ENCODE results near the gene KMT2D.

Gene KMT2D

GRCh38 chr12:49105504-49106084, 45.0 kb upstream of the KMT2D start:
- Histone ChIP-seq H3K4me1 (ENCODE audit: insufficient read depth, low read length) (peaks cover 19% of the 10 kb centered on the region), H3K27ac (ENCODE audit: low read length) (no peak overlapping the region)

GRCh38 chr12:49104822-49105221, 44.2 kb upstream of the KMT2D start:
- Histone ChIP-seq H4K20me1 (ENCODE audit: insufficient read depth, low read length) (peaks cover 38% of the 10 kb centered on the region), H3K4me1 (ENCODE audit: insufficient read depth, low read length) (peaks cover 17% of the 10 kb centered on the region), H3K27me3 (ENCODE audit: insufficient read depth, low read length, poor library complexity) (no peaks in the 10 kb centered on the region), H3K4me3 (ENCODE audit: low read depth in 1 of 2, low read length in 2 of 2) (no peak overlapping the region), H3K9ac (ENCODE audit: low read depth, low read length) (no peak overlapping the region), H3K4me2 (ENCODE audit: insufficient read depth, low read length) (no peak overlapping the region), H3K9me3 (ENCODE audit: insufficient read depth, low read length, severe bottlenecking) (no peaks in the 10 kb centered on the region), H3K27ac (ENCODE audit: low read length) (no peak overlapping the region), H3K79me2 (ENCODE audit: insufficient read depth, low read length) (peaks cover 42% of the 10 kb centered on the region), H2AFZ (ENCODE audit: low read depth, low read length) (no peak overlapping the region), H3K36me3 (ENCODE audit: insufficient read depth, low read length) (peaks cover 77% of the 10 kb centered on the region)
- TF ChIP-seq CTCF (IDR thresholded peaks at IDR 0.05; ENCODE audit: borderline replicate concordance, extremely low read depth, low read length, poor library complexity, severe bottlenecking): no peak
- ATAC-seq (ENCODE audit: insufficient read depth, low read depth) (no peak), DNase-seq (no peak)

More at GRCh38 chr12:49105504-49106084, 45.0 kb upstream of the KMT2D start:
- Histone ChIP-seq H3K27me3 (ENCODE audit: insufficient read depth, low read length, poor library complexity) (no peaks in the 10 kb centered on the region), H3K4me3 (ENCODE audit: low read depth in 1 of 2, low read length in 2 of 2) (no peak overlapping the region), H3K9ac (ENCODE audit: low read depth, low read length) (no peak overlapping the region), H3K4me2 (ENCODE audit: insufficient read depth, low read length) (no peak overlapping the region), H3K9me3 (ENCODE audit: insufficient read depth, low read length, severe bottlenecking) (no peaks in the 10 kb centered on the region), H3K36me3 (ENCODE audit: insufficient read depth, low read length) (peaks cover 72% of the 10 kb centered on the region), H2AFZ (ENCODE audit: low read depth, low read length) (no peak overlapping the region), H3K79me2 (ENCODE audit: insufficient read depth, low read length) (peaks cover 49% of the 10 kb centered on the region), H4K20me1 (ENCODE audit: insufficient read depth, low read length) (peaks cover 38% of the 10 kb centered on the region)
- ATAC-seq (ENCODE audit: insufficient read depth, low read depth) (no peak), DNase-seq (no peak)
- TF ChIP-seq CTCF (IDR thresholded peaks at IDR 0.05; ENCODE audit: borderline replicate concordance, extremely low read depth, low read length, poor library complexity, severe bottlenecking) (no peak), EZH2 (IDR thresholded peaks at IDR 0.05; ENCODE audit: borderline replicate concordance, low read depth, low read length, severe bottlenecking) (no peak)

- Histone ChIP-seq H3K79me2 (ENCODE audit: insufficient read depth, low read length) (peaks cover 10% of the 10 kb centered on the region), H3K4me1 (ENCODE audit: insufficient read depth, low read length) (no peaks in the 10 kb centered on the region), H3K36me3 (ENCODE audit: insufficient read depth, low read length) (peaks cover 78% of the 10 kb centered on the region), H3K4me2 (ENCODE audit: insufficient read depth, low read length) (no peak overlapping the region), H3K27ac (ENCODE audit: low read length) (no peak overlapping the region), H3K9me3 (ENCODE audit: insufficient read depth, low read length, severe bottlenecking) (no peaks in the 10 kb centered on the region), H3K4me3 (ENCODE audit: low read depth in 1 of 2, low read length in 2 of 2) (no peak overlapping the region), H4K20me1 (ENCODE audit: insufficient read depth, low read length) (peaks cover 18% of the 10 kb centered on the region), H2AFZ (ENCODE audit: low read depth, low read length) (no peak overlapping the region), H3K9ac (ENCODE audit: low read depth, low read length) (no peak overlapping the region), H3K27me3 (ENCODE audit: insufficient read depth, low read length, poor library complexity) (no peaks in the 10 kb centered on the region)
- DNase-seq (no peak), ATAC-seq (ENCODE audit: insufficient read depth, low read depth) (no peak)
- no peak for TF ChIP-seq EZH2 (IDR thresholded peaks at IDR 0.05; ENCODE audit: borderline replicate concordance, low read depth, low read length, severe bottlenecking)
- TF ChIP-seq CTCF (IDR thresholded peaks at IDR 0.05; ENCODE audit: borderline replicate concordance, extremely low read depth, low read length, poor library complexity, severe bottlenecking): no peak
These were observed 39.8 kb upstream of the KMT2D start for GRCh38 chr12:49100380-49100779.

- no peak for TF ChIP-seq CTCF (IDR thresholded peaks at IDR 0.05; ENCODE audit: borderline replicate concordance, extremely low read depth, low read length, poor library complexity, severe bottlenecking)
- no peak for TF ChIP-seq EZH2 (IDR thresholded peaks at IDR 0.05; ENCODE audit: borderline replicate concordance, low read depth, low read length, severe bottlenecking)
These were observed 38.1 kb upstream of the KMT2D start for GRCh38 chr12:49098703-49099102.

More at GRCh38 chr12:49098703-49099102, 38.1 kb upstream of the KMT2D start:
- no peak for DNase-seq
- H3K9me3 ChIP-seq (ENCODE audit: insufficient read depth, low read length, severe bottlenecking): no peaks in the 10 kb centered on the region
- peaks cover 8% of the 10 kb centered on the region for H4K20me1 ChIP-seq (ENCODE audit: insufficient read depth, low read length)
- H3K79me2 ChIP-seq (ENCODE audit: insufficient read depth, low read length): no peaks in the 10 kb centered on the region
- H3K27ac ChIP-seq (ENCODE audit: low read length): no peak overlapping the region
- H3K36me3 ChIP-seq (ENCODE audit: insufficient read depth, low read length): peaks cover 61% of the 10 kb centered on the region
- H3K9ac ChIP-seq (ENCODE audit: low read depth, low read length): no peak overlapping the region
- no peak overlapping the region for H2AFZ ChIP-seq (ENCODE audit: low read depth, low read length)
- no peak for ATAC-seq (ENCODE audit: insufficient read depth, low read depth)
- H3K4me3 ChIP-seq (ENCODE audit: low read depth in 1 of 2, low read length in 2 of 2): no peak overlapping the region
- no peaks in the 10 kb centered on the region for H3K4me1 ChIP-seq (ENCODE audit: insufficient read depth, low read length)
- no peaks in the 10 kb centered on the region for H3K27me3 ChIP-seq (ENCODE audit: insufficient read depth, low read length, poor library complexity)
- no peak overlapping the region for H3K4me2 ChIP-seq (ENCODE audit: insufficient read depth, low read length)

Measured in DND-41 (cell line).